ENCODE data around the gene NCAPG2.
"Not testable (repeated sequence)": the region's sequence is repeated elsewhere in the genome, so short reads cannot be mapped to it uniquely, and the experiment has no call there.

NCAPG2 gene

GRCh38 chr7:158706273-158706704, 1.7 kb upstream of the NCAPG2 start:
- DNase-seq: no peak

GRCh38 chr7:158705234-158705850, 738 bp upstream of the NCAPG2 start:
- DNase-seq: no peak

GRCh38 chr7:158703679-158704523, 703 bp downstream of the NCAPG2 start:
- DNase-seq: not testable (repeated sequence)

GRCh38 chr7:158702944-158703343, 1.7 kb downstream of the NCAPG2 start:
- DNase-seq: no peak

- no peak for DNase-seq
Observed at GRCh38 chr7:158702196-158702595, 2.4 kb downstream of the NCAPG2 start.

GRCh38 chr7:158700008-158700407, 4.6 kb downstream of the NCAPG2 start:
- no peak for DNase-seq

GRCh38 chr7:158699341-158699740, 5.3 kb downstream of the NCAPG2 start:
- no peak for DNase-seq

GRCh38 chr7:158698657-158699195, 5.9 kb downstream of the NCAPG2 start:
- DNase-seq: no peak

- not testable (repeated sequence) for DNase-seq
Observed at GRCh38 chr7:158697597-158697996, 7.0 kb downstream of the NCAPG2 start.

- peak in 1 of 2 experiments; percentile 45 for DNase-seq
Observed at GRCh38 chr7:158695726-158696452, 8.7 kb downstream of the NCAPG2 start.

- DNase-seq: no peak
Observed at GRCh38 chr7:158695056-158695455, 9.5 kb downstream of the NCAPG2 start.

- no peak for DNase-seq
Observed at GRCh38 chr7:158694650-158695049, 10.0 kb downstream of the NCAPG2 start.

GRCh38 chr7:158689488-158689887, 15.1 kb downstream of the NCAPG2 start:
- no peak for DNase-seq

GRCh38 chr7:158687406-158687805, 17.2 kb downstream of the NCAPG2 start:
- DNase-seq: no peak

GRCh38 chr7:158685693-158686092, 18.9 kb downstream of the NCAPG2 start:
- DNase-seq: no peak

GRCh38 chr7:158684329-158684728, 20.3 kb downstream of the NCAPG2 start:
- DNase-seq: peak in 1 of 2 experiments; percentile 23

- no peak for DNase-seq
Observed at GRCh38 chr7:158683541-158683940, 21.1 kb downstream of the NCAPG2 start.

- no peak for DNase-seq
Observed at GRCh38 chr7:158682456-158682855, 22.1 kb downstream of the NCAPG2 start.

- no peak for DNase-seq
Observed at GRCh38 chr7:158680754-158681153, 23.9 kb downstream of the NCAPG2 start.

GRCh38 chr7:158676906-158677305, 27.7 kb downstream of the NCAPG2 start:
- DNase-seq: no peak

GRCh38 chr7:158676171-158676840, 28.3 kb downstream of the NCAPG2 start:
- DNase-seq: no peak

- DNase-seq: no peak
Observed at GRCh38 chr7:158672975-158673374, 31.6 kb downstream of the NCAPG2 start.

GRCh38 chr7:158668086-158668485, 36.5 kb downstream of the NCAPG2 start:
- DNase-seq: not testable (repeated sequence)

Measured in SW 1271 (cell line).